Measurements from ENCODE around the gene NDC1.
"Not testable (repeated sequence)": the region's sequence is repeated elsewhere in the genome, so short reads cannot be mapped to it uniquely, and the experiment has no call there.

Gene NDC1

GRCh38 chr1:53825306-53825705, 12.8 kb downstream of the NDC1 start:
- no peak for DNase-seq

DNA sequence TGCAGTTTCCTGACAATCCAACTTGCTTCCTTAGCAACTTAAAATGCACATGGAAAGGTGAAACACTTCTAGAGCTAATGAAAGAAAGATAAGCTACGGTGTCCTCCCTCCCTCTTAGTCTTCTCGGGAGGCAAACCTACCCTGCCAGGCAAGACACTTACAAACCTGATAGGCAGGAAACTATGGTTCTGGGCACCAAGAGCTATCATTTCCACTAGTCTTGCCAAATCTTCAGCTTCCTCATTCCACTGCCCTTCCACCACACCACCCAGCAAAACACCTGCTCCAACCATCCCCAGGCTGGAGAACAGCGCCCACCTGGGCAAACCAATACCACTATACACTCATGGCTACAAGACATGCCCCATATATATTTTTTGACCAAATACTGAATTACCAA, 15.2 kb downstream of the NDC1 start:
- no peak for DNase-seq

DNA sequence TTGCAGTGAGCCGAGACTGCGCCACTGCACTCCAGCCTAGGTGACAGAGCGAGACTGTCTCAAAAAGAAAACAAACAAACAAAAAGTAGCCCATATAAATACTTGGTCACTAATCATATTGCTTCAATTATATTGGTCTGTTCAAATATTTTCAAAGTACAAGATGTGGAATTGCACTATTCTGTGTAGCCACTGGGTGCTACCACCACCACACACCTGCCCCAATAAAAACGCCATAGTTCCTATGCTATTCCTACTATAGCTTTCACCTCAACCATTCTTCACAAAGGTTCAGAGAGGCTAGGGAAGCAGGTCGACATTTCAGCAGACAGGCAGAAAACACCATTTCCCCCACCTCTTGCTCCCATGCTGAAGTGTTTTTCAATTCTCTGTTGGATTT, 16.7 kb downstream of the NDC1 start:
- DNase-seq: no peak

DNA sequence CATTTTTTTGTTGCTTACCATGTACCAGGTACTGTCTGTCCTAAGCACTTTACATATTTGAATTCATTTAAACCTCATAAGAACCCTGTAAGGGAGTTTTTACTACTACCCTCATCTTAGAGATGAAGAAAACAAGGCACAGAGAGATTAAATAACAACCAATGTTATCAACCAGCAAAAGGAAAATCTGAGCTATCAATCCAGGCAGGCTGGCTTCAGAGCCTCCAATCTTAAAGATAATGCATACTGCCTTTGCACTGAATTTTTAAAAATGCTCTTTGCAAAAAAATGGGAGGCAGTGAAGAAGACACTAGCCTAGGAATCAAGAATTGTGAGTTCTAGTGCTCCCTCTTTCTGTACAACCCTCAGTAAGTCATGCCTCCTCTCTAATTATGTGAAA, 18.7 kb downstream of the NDC1 start:
- no peak for DNase-seq

GRCh38 chr1:53816584-53816983, 21.5 kb downstream of the NDC1 start:
- not testable (repeated sequence) for DNase-seq

- DNase-seq: not testable (repeated sequence)
Observed at GRCh38 chr1:53815484-53815883, 22.6 kb downstream of the NDC1 start.

DNA sequence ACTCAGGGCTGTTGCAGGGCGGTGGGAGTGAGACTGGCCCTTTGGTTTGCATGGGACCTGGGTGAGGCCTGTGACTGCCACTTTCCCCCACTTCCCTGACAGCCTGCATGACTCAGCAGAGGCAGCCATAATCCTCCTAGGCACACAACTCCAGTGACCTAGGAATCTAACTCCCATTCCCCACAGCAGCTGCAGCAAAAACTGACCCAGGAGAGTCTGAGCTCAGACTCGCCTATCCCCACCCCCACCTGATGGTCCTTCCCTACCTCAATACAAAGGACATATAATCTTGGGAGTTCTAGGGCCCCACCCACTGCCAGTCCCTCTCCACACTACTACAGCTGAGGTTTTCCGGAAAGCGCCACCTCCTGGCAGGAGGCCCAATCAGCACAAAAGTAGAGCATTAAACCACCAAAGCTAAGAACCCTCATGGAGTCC, 26.7 kb downstream of the NDC1 start:
- DNase-seq: no peak

- DNase-seq: no peak
Observed at GRCh38 chr1:53810497-53810896, 27.6 kb downstream of the NDC1 start.

DNA sequence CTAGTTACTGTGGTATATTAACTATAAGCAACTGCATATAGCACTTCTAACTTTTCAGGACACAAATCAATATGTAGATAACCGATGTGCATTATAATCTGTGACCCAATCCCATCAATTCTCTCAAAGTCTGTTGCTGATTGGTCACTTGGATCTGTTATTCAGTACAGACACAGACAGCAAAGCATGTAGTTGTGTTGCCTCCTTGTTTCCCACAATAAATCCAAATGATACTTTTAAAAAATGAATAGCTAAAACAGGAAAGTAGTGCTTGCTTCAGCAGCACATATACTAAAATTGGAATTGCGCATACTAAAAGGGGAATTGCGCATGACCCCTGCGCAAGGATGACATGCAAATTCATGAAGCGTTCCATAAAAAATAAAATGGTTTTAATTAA, 28.1 kb downstream of the NDC1 start:
- no peak for DNase-seq

DNA sequence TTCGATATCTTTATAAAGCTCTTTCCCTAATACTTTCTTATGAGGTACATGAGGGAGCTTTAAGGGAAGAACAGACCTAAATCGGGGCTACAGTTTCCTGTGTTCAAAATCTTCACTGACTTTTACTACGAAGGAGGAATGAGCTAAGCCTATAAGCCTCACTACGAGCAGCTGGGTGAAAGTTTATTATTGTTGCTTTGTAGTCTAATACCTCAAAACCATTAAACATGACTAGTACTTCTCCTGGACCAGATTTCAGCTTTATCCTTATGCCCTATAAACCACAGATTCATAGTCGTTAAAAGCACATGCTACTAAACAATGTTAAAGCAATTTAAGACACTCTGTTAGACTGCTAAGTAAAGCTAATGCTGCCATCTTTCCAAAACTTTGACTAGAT, 30.2 kb downstream of the NDC1 start:
- no peak for DNase-seq

DNA sequence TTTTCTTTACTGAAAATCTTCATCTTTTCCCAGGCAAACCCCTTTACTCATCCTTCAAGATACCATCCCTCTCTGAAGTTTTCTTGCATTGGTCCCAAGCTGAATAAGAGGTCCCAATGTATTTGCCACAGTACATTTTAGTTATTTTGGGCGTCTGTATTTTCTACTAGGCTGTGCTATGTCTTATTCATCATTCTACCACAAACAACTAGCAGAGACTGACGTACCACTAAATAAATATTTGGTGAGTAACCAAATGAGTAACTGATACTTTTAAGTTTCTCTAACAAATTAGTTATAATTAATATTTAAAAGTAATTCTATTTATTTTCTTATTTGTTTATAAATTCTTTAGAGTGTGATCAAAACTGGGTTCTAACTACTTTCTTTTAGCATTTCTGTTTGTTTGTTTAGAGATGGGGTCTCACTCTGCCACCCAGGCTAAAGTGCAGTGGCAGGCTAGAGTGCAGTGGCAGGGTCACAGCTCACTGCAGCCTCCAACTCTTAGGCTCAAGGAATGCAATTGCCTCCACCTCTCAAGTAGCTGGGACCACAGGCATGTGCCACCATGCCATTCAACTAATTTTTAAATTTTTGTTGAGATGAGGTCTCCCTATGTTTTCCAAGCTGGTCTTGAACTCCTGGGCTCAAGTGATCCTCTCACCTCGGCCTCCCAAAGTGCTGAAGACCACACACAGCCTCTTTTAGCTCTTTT, 33.1 kb downstream of the NDC1 start:
- DNase-seq: no peak

DNA sequence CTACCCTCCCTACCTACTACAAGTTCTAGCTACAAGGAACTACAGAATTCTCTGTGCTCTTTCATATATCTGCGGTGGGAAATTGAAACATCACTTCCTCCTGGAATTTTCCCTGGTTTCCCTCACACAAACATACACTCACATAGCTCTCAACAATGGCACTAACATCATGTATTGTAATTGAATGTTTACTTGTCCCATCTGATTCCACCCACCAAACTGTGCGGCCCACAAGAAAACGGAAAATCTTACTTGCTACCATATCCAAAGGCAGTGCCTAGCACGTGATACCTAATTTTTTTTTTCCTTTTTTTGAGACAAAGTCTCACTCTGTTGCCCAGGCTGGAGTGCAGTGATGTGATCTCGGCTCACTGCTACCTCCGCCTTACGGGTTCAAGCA, 33.9 kb downstream of the NDC1 start:
- no peak for DNase-seq

- no peak for DNase-seq
Observed at GRCh38 chr1:53800621-53801020, 37.5 kb downstream of the NDC1 start.

DNA sequence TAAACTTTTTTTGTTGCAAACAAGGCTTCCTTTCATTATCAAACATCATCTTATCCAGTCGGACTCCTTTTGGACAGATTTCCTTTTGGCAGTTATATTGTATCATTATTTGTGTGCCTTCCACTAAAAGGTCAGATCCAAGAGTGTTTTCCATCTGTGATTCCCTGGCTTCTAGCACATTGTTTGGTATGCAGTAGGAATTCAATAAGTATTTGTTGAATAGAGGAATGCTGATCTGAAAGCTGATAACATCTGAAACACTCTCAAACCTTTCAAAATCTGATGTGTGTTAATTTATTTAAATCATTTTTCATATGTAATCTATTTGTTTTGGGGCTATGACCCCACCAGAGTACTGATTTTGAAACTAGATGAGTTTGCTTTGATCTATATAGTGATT, 39.0 kb downstream of the NDC1 start:
- no peak for DNase-seq

GRCh38 chr1:53792806-53793205, 45.3 kb downstream of the NDC1 start:
- no peak for DNase-seq

GRCh38 chr1:53787655-53788054, 50.4 kb downstream of the NDC1 start:
- DNase-seq: no peak

- no peak for DNase-seq
Observed at GRCh38 chr1:53783056-53783455, 55.0 kb downstream of the NDC1 start.

GRCh38 chr1:53781654-53782053, 56.4 kb downstream of the NDC1 start:
- no peak for DNase-seq

GRCh38 chr1:53777272-53777671, 60.8 kb downstream of the NDC1 start:
- DNase-seq: no peak

DNA sequence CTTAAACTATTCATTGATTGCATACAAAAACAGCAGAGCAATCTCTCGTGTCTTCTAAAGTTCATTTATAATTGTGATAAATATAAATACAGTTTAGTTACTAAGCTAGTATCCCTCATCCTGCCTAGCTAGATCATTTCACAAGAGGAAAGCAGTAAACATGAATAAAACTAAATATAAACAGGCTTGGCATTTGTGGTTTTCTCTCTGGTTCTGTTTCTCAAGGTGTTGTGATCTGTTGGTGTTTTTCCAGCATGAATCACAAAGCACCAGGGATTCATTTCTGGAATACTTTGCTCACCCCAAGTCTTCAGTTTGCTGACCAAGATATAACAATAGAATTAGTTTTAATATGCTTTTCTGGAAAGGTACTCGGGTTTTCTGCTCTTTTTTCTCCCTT, 66.4 kb downstream of the NDC1 start:
- no peak for DNase-seq

DNA sequence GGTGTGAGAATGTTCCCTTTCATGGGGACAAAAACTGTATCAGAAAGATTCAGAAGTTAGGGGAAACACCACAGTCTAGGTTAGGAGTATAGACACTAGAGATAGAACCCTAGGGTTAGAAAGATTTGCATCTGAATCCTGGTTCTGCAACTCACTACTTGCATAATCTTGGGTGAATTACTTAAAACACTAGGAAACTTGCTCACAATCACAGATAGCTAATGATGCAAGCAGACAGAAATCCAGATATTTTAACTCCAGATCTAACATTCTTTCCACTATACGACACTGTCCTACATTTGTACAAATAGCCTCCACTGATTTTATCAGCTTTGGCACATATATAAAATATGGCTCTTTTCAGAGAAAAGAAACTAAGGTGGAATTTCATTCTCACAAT, 68.3 kb downstream of the NDC1 start:
- DNase-seq: no peak

GRCh38 chr1:53769184-53769583, 68.9 kb downstream of the NDC1 start:
- DNase-seq: no peak

DNA sequence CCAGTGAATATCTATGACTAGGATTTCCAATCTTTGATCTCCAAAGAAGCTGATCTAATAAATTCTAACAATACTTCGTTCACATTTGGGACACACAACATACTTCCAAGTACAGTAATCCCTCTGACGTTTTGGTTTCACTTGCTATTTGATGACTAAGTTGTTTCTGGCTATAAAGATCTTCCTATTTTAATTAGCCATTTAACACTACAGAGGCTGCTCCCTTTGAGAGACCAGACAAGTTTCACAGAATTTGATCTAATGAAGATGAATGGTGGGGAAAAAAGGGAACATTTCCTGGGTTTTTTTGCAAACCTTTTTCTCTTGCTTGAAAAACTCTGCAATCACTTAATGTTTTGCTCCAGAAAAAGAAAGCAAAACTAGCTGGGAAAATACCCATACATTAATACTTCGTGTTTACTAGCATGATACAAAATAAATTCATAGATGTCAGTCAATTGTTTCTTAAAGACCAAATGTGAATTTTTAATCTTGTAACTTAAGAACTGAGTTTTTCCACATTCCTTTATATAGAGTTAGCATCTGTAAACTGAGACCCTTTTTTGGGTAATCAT, 71.2 kb downstream of the NDC1 start:
- no peak for DNase-seq

DNA sequence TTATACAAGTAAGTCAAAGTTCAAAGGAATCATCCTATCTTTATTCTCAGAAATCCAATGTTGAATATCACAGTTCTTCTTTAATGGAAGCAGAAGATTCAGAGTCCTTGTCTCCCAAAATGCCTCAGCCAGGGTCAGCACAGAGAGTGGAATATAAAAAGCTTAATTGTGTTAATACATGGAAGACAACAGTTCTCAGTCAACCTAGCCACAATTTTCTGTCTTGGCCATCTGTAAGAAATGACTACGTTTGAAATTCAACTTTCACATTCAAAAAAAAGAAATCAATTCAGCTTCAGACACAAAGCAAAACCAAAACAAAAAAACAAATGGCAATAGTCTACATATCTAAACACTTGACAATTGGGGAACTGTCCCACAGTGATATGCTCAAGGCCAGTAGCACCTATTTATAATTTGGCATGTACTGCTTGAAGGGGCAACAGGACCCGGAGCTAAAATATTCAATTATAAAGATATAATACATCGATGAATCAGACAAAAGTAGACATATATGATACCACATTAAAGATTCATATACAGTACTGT, 71.8 kb downstream of the NDC1 start:
- no peak for DNase-seq

DNA sequence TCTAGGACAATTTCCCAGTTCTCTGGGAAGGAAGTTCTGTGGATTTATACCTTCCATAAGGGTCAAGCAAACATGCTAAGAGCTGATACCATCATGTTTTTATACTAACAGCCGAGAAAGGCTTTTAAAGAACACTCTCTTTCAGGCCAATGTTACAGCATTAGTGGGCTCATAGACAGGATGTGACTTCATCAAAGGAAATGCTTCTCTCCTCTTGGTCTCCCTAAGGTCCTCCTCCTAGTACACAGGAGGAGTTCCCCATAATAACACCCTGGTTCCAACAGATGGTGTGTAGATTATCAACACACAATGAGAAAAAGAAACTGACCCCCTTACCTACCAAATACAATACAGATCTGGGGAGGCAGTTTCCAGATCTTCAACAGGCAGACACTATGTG, 72.4 kb downstream of the NDC1 start:
- no peak for DNase-seq
